GM15510 (cell line): ENCODE data around the gene MTOR.

Experiments used
- POLR2A ChIP-seq: IDR thresholded peaks from 3 replicates; pipeline ENCODE4 v1.6.1; 2011; ENCODE audit warnings: borderline replicate concordance; ENCODE audit not compliant: insufficient read length; ENCODE audit errors: extremely low read depth

Gene MTOR

DNA sequence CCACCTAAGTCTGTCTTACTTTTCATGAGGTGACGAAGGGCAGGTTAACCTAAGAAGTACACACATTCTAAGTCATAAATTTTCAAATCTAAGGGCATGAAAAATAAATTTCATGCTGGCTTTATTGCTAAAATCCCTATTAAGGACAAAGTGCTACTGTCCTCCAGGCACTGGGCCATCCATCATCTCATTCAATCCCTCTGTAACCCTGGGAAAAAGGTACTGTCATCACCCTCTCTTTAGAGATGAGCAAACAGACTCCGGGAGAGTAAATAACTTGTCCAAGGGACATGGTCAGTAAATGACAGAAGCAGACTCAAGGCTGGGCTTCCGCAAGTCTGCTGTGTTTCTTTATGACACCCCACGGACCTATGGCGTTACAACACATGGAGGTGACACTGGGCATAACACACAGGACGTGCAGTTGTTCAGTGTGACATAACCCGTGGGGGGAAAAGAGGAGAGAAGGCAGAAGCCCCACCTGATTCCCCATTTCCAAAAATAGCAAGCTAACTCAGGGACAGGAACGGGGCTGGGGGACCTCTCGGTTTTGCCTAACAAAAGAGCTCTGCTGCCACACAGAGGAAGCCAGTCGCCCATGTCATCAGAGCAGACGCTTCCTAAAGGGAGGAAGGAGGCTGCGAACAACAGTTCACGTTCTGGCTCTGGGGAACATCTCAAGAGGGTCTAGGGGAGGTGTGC is 190.0 kb downstream of the MTOR start:
- TF ChIP-seq POLR2A: no peak

DNA sequence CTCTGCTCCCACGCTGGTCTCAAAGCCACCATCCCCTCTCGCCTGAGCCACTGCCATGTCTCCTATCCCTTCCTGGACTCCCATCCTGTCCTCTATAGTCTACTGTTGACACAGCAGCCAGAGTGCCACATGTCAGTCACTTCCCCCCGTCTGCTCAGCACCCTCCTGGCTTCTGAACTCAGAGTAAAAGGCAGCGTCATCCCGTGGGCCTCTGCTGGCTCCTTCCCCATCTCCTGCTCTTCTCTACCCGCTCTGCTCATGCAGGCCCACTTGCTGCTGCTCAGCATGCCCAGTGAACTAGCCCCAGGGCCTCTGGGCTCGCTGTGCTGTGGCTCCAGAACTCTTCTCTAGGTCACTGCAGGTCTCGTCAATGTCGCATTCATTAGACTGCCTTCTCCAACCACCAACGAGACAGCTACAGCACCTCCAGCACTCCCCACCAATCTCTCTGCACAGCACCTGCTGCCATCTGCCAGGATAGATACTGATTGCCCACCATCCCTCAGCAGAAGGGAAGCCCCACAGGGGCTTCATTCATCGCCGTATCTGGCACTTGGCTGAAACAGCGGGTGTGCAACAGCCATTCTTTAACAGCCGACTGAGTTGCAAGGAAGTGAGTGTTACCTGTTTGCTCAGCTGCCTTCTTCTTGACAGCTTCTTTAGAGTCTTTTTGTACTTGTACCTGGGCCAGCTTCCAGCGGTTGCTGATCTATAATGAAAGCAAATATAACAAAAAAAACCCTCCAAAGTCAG is 190.7 kb downstream of the MTOR start:
- no peak for TF ChIP-seq POLR2A

DNA sequence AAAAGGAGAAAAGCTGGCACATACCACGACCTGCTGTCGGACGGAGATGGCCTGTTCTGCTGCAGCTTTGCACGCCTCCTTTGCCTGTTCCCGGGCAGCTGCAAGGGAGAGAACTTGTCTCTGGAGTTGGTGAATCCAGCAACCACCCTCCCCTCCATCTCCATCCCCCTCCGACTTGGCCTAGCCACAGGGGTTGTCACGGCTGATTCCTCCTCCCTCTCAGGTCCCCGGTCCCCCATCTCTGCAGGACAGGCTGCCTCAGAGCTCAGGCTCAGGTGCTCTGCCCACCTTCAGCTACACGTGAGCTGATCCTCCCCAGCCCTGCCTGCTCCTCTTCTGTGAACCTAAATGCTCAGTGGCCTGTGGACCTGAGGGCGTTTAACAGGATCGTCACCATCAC is 191.5 kb downstream of the MTOR start:
- no peak for TF ChIP-seq POLR2A

DNA sequence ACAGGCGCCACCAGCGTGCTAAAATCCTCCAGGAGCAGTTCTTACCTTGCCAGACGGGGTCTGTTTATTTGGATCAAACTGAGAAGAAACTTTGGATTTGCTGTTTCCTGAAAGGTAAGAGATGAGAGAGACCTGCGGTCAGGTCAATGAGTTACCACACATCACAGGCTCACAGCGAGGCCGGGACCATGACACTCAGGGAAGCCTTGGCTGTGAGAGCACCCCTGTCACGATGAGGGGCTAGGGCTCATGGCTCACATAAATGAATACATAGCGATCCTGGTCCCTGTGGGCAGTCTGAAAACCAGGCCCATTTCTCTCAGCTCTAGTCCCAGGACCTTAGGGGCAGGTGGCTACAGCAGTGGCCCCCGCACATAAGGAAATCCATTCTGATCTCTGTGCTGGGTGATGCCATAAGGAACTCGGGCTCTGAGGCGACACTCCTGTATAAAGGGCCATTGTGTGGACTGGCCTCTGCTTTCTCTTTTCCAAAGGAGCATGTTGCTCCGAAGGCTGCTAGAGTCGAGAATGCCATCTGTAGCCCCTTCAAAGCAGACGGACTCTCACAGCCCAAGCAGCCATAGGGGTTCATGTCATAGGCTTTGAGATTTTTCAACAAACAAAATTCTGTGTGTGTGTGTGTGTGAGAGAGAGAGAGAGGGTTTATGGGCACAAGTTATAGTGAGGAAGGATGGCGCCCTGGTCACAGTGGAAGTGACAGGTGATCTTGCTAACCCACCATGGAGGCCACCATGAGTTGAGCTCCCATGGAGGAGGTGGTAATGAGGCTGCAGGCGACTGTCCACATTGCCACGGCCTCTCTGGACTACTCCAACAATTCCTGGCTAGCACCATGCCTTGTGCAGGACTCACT is 193.5 kb downstream of the MTOR start:
- TF ChIP-seq POLR2A: no peak

GRCh38 chr1:11067716-11068599 is 194.4 kb downstream of the MTOR start:
- TF ChIP-seq POLR2A: no peak

DNA sequence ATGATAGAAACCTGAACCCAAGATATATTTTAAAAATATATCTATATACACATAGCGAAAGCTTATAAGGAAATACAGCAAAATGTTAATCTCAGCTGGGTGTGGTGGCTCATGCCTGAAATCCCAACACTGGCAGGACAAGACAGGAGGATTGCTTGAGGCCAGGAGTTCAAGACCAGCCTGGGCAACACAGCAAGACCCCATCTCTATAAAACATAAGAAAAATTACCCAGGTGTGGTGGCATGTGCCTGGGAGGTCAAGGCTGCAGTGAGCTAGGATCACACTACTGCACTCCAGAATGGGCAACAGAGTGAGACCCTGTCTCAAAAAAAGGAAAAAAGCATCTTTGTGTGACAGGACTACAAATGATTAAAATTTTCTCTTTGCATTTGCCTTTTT is 196.6 kb downstream of the MTOR start:
- TF ChIP-seq POLR2A: no peak

DNA sequence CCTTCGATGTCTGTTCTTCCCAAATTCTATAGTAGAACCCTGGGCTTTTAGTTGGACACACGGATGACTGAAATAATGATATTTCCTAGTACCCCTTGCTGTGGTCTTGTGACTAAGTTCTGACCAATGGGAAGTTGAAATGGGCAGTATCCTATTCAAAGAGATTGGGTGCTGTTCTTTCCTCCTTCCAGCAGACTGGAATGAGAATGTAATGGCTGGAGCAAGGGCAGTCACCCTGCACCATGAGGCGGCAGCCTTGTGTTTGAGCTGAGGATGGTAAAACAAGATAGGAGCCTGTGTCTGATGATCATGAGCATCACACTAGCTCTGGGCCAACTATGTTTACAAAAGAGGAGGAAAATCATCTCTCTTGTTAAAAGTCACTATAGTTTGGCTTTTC is 197.4 kb downstream of the MTOR start:
- no peak for TF ChIP-seq POLR2A

DNA sequence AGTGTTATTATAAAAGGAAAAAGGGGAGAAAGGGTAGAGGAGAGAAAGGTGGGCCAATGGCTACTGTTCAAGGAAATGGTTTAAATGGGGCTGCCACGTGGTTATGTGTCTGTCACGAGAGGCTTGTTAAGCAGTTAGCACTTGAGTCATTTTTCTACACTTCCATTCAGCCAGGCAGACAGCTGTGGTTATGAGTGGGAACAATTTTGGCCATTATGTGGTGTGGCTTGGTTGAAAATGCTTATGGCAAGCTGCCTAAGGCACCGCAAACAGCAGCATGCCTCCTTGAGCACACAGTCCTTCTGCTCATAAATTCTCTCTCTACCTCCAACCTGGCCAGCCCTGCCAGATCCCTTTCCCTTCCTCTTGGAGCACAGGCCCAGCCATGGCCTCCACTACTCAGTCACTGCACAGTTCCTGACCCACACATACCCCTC is 199.4 kb downstream of the MTOR start:
- peak; percentile 14 for TF ChIP-seq POLR2A

DNA sequence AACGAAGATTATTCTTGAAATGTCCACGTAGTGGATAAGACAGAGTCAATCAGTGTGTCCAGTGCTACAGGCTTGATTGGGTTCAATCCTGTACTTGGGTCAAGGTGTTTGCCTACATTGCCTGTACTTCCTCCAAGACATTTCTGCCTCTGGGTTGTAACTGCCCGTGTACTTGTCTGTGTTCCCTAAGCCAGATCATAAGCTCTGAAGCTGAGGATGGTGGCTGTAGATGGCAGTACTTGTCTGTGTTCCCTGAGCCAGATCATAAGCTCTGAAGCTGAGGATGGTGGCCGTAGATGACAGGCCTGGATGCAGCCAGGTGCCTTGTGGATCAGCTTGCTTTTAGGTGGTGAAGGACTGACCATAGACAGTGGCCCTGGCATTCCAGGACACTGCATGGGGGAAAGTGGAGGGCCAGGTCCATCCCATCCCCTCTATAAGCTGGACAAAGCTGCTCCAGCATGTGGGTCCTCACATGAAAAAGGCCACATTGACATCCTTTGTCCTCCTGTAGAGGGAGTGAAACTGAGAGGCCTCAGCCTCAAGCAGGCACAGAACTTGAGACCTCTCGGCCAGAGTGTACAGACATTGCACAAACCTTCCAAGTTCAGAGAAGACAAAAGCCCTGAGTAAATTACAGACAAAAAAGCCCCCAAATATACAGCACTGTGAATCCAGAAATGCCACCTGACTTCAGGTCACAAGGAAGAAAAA is 200.5 kb downstream of the MTOR start:
- TF ChIP-seq POLR2A: no peak

- peak; percentile 55 for TF ChIP-seq POLR2A
Observed at GRCh38 chr1:11059968-11060830, 202.2 kb downstream of the MTOR start, which contains the start of gene SRM. Gene SRM (minus strand): TSS chr1:11060018. CDS start chr1:11059943, 75 bp downstream.

- TF ChIP-seq POLR2A: no peak
Observed at GRCh38 chr1:11059155-11059967, 203.0 kb downstream of the MTOR start.
